Keratinocyte (primary cell): ENCODE measurements around the gene SLC37A1. TPM values are rescaled to one million over a fixed set of nuclear protein-coding genes. Genes with fewer than 3 reads are reported as not detected.

Source experiments
- DNase-seq: peaks from one replicate; pipeline ENCODE4 v3.0.0-alpha.2; 2011; ENCODE audit warnings: low read depth, missing footprints, low spot score
- FAIRE-seq: peaks from 2 replicates; lab custom pipeline; 2011; peaks lifted over from hg19 to GRCh38; lab: Jason Lieb, UNC
- H2AFZ ChIP-seq: 2 replicates; pipeline ENCODE4 v1.6.0; 2012; ENCODE audit warnings: low read length, control low read depth, inconsistent platforms; ENCODE audit not compliant: control insufficient read depth
- H3K27ac ChIP-seq: 2 replicates; pipeline ENCODE4 v1.5.1; 2011; ENCODE audit warnings: low read length; ENCODE audit not compliant: control insufficient read depth, insufficient read depth
- H3K27me3 ChIP-seq: 3 replicates; pipeline ENCODE4 v1.6.0; 2011; ENCODE audit warnings: low read length; ENCODE audit not compliant: control insufficient read depth, insufficient read depth; ENCODE audit errors: extremely low read depth
- H3K36me3 ChIP-seq, 2 experiments: 2 replicates in 1 of 2; 3 replicates in 1 of 2; pipeline ENCODE4 v1.5.1; 2011; ENCODE audit warnings: low read length in 2 of 2, mild to moderate bottlenecking in 1 of 2; ENCODE audit not compliant: control insufficient read depth in 2 of 2, insufficient read depth in 2 of 2; ENCODE audit errors: extremely low read depth in 1 of 2
- H3K4me1 ChIP-seq: 3 replicates; pipeline ENCODE4 v1.5.1; 2011; ENCODE audit warnings: low read length; ENCODE audit not compliant: control insufficient read depth, insufficient read depth; ENCODE audit errors: extremely low read depth
- H3K4me2 ChIP-seq: 3 replicates; pipeline ENCODE4 v1.6.0; 2011; ENCODE audit warnings: low read depth, low read length; ENCODE audit not compliant: control insufficient read depth, insufficient read depth; ENCODE audit errors: extremely low read depth
- H3K4me3 ChIP-seq, 3 experiments: fragments of 200-600 bp in 1 of 3; sonication (generic) in 1 of 3; 2 replicates in 2 of 3; 3 replicates in 1 of 3; pipeline ENCODE4 v1.5.1; 2011 to 2016; ENCODE audit warnings: low read length in 3 of 3, mild to moderate bottlenecking in 3 of 3, control low read depth in 2 of 3, inconsistent platforms in 1 of 3, low read depth in 1 of 3, mixed read lengths in 1 of 3, mixed run types in 1 of 3, moderate library complexity in 1 of 3; ENCODE audit not compliant: control insufficient read depth in 2 of 3, insufficient read depth in 2 of 3; ENCODE audit errors: extremely low read depth in 1 of 3
- H3K79me2 ChIP-seq: 2 replicates; pipeline ENCODE4 v1.6.0; 2012; ENCODE audit warnings: low read length; ENCODE audit not compliant: control insufficient read depth, insufficient read depth
- H3K9ac ChIP-seq: 3 replicates; pipeline ENCODE4 v1.6.0; 2011; ENCODE audit warnings: low read length; ENCODE audit not compliant: control insufficient read depth, insufficient read depth; ENCODE audit errors: extremely low read depth
- H3K9me1 ChIP-seq: 3 replicates; pipeline ENCODE4 v1.6.0; 2011; ENCODE audit warnings: low read length; ENCODE audit not compliant: control insufficient read depth, insufficient read depth; ENCODE audit errors: extremely low read depth
- H3K9me3 ChIP-seq: 2 replicates; pipeline ENCODE4 v1.5.1; 2012; ENCODE audit warnings: low read depth, low read length; ENCODE audit not compliant: control insufficient read depth
- H4K20me1 ChIP-seq: 3 replicates; pipeline ENCODE4 v1.6.0; 2011; ENCODE audit warnings: low read length; ENCODE audit not compliant: control insufficient read depth, insufficient read depth; ENCODE audit errors: extremely low read depth
- EZH2 ChIP-seq: IDR thresholded peaks from one replicate; pipeline ENCODE4 v1.6.1; 2012; ENCODE audit warnings: inconsistent platforms, mild to moderate bottlenecking, low read length, moderate library complexity
- dilution Hi-C: fragments of 300-500 bp; cut with MboI; formaldehyde crosslinking; loops from one replicate; pipeline ENCODE4 v1.7.0; 2020; ENCODE audit warnings: low sequenced_read_pairs; ENCODE audit not compliant: extremely low pct_ligation_motif_present
- polyA plus RNA-seq, 5 experiments: library from polyadenylated mRNA; depleted of rRNA in 3 of 5; stranded (reverse) in 3 of 5; stranded (forward) in 1 of 5; unstranded in 1 of 5; fragments of >200 nt; gene quantifications; 1 replicate in 1 of 5; 2 replicates in 3 of 5; 3 replicates in 1 of 5; pipeline versions ENCODE4 v1.2.1 to v1.2.3, GENCODE V29; 2011 to 2012; ENCODE audit warnings: missing spikeins in 2 of 5, low read depth in 1 of 5, low replicate concordance in 1 of 5
- TF ChIP-seq, protein P1 (sequence below), 3 experiments: IDR thresholded peaks in 1 of 3; conservative IDR thresholded peaks in 1 of 3; optimal IDR thresholded peaks in 1 of 3; 2 replicates in 2 of 3; 3 replicates in 1 of 3; pipeline versions ENCODE3 to v1.5.1; 2011; ENCODE audit warnings: low read length in 3 of 3, mild to moderate bottlenecking in 3 of 3, moderate library complexity in 2 of 3, control low read depth in 1 of 3, inconsistent platforms in 1 of 3; ENCODE audit not compliant: insufficient read depth in 2 of 3; ENCODE audit errors: extremely low read depth in 1 of 3

The SLC37A1 gene
- polyA plus RNA-seq, 1 donor (not counting 4 experiments of a cell fraction or from before 2014, with no cell fraction given): 4.1 TPM

GRCh38 chr21:42484966-42485365 is 28.7 kb upstream of the SLC37A1 start:
- Histone ChIP-seq H3K9ac (no peak overlapping the region), H3K4me1 (peaks cover 8% of the 10 kb centered on the region), H3K27ac (no peak overlapping the region), H3K36me3 (no peaks in the 10 kb centered on the region), H3K4me3 (no peak overlapping the region), H3K27me3 (no peaks in the 10 kb centered on the region), H3K9me1 (no peaks in the 10 kb centered on the region), H3K4me2 (no peak overlapping the region), H3K9me3 (no peaks in the 10 kb centered on the region), H4K20me1 (no peaks in the 10 kb centered on the region), H3K79me2 (no peaks in the 10 kb centered on the region), H2AFZ (no peak overlapping the region)
- TF ChIP-seq, protein P1, sequence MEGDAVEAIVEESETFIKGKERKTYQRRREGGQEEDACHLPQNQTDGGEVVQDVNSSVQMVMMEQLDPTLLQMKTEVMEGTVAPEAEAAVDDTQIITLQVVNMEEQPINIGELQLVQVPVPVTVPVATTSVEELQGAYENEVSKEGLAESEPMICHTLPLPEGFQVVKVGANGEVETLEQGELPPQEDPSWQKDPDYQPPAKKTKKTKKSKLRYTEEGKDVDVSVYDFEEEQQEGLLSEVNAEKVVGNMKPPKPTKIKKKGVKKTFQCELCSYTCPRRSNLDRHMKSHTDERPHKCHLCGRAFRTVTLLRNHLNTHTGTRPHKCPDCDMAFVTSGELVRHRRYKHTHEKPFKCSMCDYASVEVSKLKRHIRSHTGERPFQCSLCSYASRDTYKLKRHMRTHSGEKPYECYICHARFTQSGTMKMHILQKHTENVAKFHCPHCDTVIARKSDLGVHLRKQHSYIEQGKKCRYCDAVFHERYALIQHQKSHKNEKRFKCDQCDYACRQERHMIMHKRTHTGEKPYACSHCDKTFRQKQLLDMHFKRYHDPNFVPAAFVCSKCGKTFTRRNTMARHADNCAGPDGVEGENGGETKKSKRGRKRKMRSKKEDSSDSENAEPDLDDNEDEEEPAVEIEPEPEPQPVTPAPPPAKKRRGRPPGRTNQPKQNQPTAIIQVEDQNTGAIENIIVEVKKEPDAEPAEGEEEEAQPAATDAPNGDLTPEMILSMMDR (optimal IDR thresholded peaks at IDR 0.05 in 1 of 3, IDR thresholded peaks at IDR 0.05 in 1 of 3, conservative IDR thresholded peaks at IDR 0.05 in 1 of 3; ENCODE audit: extremely low read depth in 1 of 3, insufficient read depth in 2 of 3, low read length in 3 of 3): no peak
- TF ChIP-seq EZH2: no peak
- no peak for FAIRE-seq
- dilution Hi-C loops: no loop called here
- DNase-seq: no peak

GRCh38 chr21:42486072-42486471 is 27.6 kb upstream of the SLC37A1 start:
- dilution Hi-C loops: no loop called here

More at GRCh38 chr21:42486072-42486471, 27.6 kb upstream of the SLC37A1 start:
- Histone ChIP-seq H4K20me1 (no peaks in the 10 kb centered on the region), H3K36me3 (no peaks in the 10 kb centered on the region), H3K9me1 (no peaks in the 10 kb centered on the region), H3K4me3 (no peak overlapping the region), H3K79me2 (no peaks in the 10 kb centered on the region), H3K9ac (no peak overlapping the region), H3K27ac (no peak overlapping the region), H3K27me3 (no peaks in the 10 kb centered on the region), H3K9me3 (no peaks in the 10 kb centered on the region), H2AFZ (no peak overlapping the region), H3K4me1 (peaks cover 8% of the 10 kb centered on the region), H3K4me2 (no peak overlapping the region)
- DNase-seq (no peak), FAIRE-seq (no peak)
- no peak for TF ChIP-seq EZH2
- TF ChIP-seq, protein P1 (optimal IDR thresholded peaks at IDR 0.05 in 1 of 3, IDR thresholded peaks at IDR 0.05 in 1 of 3, conservative IDR thresholded peaks at IDR 0.05 in 1 of 3; ENCODE audit: extremely low read depth in 1 of 3, insufficient read depth in 2 of 3, low read length in 3 of 3): no peak
